Endothelial cell (in vitro differentiated cells): ENCODE data around the gene DUSP2. TPM values are rescaled to one million over a fixed set of nuclear protein-coding genes. Genes with fewer than 3 reads are reported as not detected.
A peak's percentile ranks its signal among the peaks of the same experiment; 100 is the strongest.

Source experiments
- DNase-seq: peaks from one replicate; pipeline ENCODE4 v3.0.0; 2021; ENCODE audit warnings: low spot score
- H3K27ac Mint-ChIP-seq: one replicate; pipeline ENCODE4 v1.8.0; 2021; ENCODE audit warnings: mixed read lengths, inconsistent platforms; ENCODE audit not compliant: unreplicated experiment
- H3K27me3 Mint-ChIP-seq: one replicate; pipeline ENCODE4 v1.8.0; 2021; ENCODE audit warnings: mild to moderate bottlenecking, moderate library complexity, mixed read lengths, inconsistent platforms; ENCODE audit not compliant: unreplicated experiment
- H3K36me3 Mint-ChIP-seq: one replicate; pipeline ENCODE4 v1.8.0; 2021; ENCODE audit warnings: mild to moderate bottlenecking, low read depth, mixed read lengths, inconsistent platforms; ENCODE audit not compliant: unreplicated experiment
- H3K4me1 Mint-ChIP-seq: one replicate; pipeline ENCODE4 v1.8.0; 2021; ENCODE audit warnings: mild to moderate bottlenecking, mixed read lengths, inconsistent platforms; ENCODE audit not compliant: unreplicated experiment
- H3K4me3 Mint-ChIP-seq: one replicate; pipeline ENCODE4 v1.8.0; 2021; ENCODE audit warnings: mild to moderate bottlenecking, mixed read lengths, inconsistent platforms; ENCODE audit not compliant: unreplicated experiment
- H3K9me3 Mint-ChIP-seq: one replicate; pipeline ENCODE4 v1.8.0; 2021; ENCODE audit warnings: mixed read lengths, inconsistent platforms; ENCODE audit not compliant: unreplicated experiment
- total RNA-seq: library from RNA; stranded (reverse); fragmentation: NEBNext Ultra II Directional; extraction: Animal tissue kit (Norgen Biotek cat#: 25700); gene quantifications from one replicate; pipeline ENCODE4 v1.2.1, GENCODE V29; 2021; ENCODE audit not compliant: unreplicated experiment
- TF ChIP-seq, protein P1 (sequence below): fragments of 200-600 bp; sonication (generic); IDR thresholded peaks from one replicate; pipeline ENCODE4 v1.5.0; 2021; ENCODE audit warnings: antibody characterized with exemption; ENCODE audit not compliant: unreplicated experiment

Gene DUSP2
- total RNA-seq, 1 donor from 2014 or later = not detected

DNA sequence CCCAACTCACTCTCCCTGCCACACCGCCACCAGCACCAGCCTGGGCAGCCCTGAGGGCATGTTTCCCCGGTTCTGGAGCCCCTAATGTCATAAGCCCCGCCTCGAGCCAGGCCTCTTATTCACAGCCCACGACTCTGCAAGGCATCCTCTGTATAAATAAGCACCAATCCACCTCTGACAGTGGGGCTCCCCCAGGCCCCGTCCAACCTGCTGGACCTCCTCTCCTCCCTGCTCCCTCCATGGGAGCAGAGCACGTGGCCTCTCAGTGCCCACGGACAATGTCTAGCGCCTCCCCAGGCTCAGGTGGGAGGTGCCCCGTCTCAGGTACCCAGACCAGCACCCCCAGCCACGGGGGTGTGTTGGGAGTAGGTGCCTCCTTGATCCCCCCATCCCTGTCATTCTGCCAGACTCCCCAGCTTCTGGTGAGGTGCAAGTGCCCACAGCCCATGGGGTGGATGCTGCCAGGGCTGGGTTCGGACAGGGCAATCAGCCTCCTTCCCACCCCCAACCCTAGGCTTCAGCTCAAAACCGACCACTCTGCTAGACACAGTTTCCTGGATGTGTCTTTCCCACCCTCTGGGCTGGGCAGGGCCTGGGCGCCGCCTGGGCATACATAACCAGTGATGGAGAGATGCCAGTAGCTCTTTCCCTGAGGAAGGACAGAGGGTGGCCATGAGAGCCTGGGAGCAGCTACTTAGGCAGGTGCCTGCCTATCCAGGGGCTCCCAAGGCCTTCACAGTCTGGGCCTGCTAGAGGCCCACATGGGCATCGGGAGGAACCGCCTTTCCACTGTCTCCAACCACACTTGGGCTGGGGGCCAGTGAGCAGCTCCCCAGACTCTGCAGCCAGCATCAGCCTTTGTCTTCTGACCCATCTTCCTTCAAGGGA lies 27.3 kb downstream of the DUSP2 start:
- peak overlapping the region; percentile 71 for H3K4me3 Mint-ChIP-seq
- H3K4me1 Mint-ChIP-seq = peaks cover 16% of the 10 kb centered on the region
- peaks cover 34% of the 10 kb centered on the region for H3K27me3 Mint-ChIP-seq

DNA sequence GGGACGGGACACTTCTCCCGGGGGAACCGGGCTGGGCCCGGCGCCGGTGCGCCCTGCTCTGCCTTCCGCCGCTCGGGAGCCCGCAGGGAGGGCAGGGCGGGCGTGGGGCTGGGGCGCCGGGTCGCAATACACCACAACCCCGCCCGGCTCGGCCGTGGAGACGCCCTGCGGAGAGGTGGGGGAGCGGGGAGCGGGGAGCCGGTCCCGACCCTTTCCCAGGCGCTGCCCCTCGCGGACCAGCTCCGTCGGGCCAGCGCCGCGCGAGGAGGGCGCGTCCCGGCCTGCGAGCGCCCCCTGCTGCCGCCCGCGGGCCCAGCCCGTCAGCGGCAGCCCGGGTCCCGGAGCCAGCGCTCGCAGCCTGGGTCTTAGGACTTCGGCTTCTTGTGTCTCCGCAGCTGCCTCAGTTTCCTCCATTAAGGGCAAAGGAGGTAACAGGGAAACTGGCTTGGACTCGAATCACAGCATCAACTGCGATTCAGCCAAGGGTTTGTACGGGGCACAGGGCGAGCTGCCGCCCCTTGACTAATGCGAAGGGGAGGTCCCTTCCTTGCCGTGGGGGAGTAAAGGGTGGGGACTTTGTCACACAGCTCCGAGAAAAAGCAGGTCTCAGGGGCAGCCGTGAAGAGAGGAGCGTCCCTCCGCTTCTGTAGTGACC lies 28.2 kb downstream of the DUSP2 start:
- H3K27me3 Mint-ChIP-seq = peaks cover 35% of the 10 kb centered on the region
- peak; percentile 81 for DNase-seq
- H3K4me1 Mint-ChIP-seq = peaks cover 16% of the 10 kb centered on the region
- no peaks in the 10 kb centered on the region for H3K36me3 Mint-ChIP-seq
- H3K4me3 Mint-ChIP-seq = no peak overlapping the region
- H3K27ac Mint-ChIP-seq = no peak overlapping the region
- TF ChIP-seq, protein P1, sequence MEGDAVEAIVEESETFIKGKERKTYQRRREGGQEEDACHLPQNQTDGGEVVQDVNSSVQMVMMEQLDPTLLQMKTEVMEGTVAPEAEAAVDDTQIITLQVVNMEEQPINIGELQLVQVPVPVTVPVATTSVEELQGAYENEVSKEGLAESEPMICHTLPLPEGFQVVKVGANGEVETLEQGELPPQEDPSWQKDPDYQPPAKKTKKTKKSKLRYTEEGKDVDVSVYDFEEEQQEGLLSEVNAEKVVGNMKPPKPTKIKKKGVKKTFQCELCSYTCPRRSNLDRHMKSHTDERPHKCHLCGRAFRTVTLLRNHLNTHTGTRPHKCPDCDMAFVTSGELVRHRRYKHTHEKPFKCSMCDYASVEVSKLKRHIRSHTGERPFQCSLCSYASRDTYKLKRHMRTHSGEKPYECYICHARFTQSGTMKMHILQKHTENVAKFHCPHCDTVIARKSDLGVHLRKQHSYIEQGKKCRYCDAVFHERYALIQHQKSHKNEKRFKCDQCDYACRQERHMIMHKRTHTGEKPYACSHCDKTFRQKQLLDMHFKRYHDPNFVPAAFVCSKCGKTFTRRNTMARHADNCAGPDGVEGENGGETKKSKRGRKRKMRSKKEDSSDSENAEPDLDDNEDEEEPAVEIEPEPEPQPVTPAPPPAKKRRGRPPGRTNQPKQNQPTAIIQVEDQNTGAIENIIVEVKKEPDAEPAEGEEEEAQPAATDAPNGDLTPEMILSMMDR = peak; percentile 94
- no peaks in the 10 kb centered on the region for H3K9me3 Mint-ChIP-seq

More for the DNA sequence above, 27.3 kb downstream of the DUSP2 start:
- Mint-ChIP-seq H3K27ac (no peak overlapping the region), H3K9me3 (no peaks in the 10 kb centered on the region), H3K36me3 (no peaks in the 10 kb centered on the region)
- DNase-seq = no peak
- TF ChIP-seq, protein P1 = no peak

DNA sequence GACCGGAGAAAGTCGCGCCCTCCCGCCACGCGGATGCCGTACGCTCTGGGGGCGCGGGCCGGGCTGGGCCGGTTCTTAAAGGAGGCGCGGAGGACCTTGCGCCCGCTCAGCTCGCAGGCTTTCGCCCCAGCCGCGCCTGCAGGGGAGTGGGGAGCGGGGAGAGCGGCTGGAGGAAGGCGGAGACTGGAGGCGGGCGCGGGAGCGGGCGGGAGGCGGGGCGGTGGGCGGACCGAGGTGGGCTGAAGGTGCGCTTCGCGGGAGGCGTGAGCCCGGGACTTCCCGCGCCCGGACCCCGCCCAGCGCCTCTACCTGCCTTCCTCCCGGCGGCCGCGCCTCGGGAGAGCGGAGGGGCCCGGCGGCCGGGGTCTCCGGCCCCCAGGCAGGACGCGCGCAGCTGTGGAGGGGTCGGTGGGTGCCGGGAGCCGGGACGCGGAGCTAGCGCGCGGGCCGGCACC lies 28.8 kb downstream of the DUSP2 start, which contains the start of gene ADRA2B:
Gene ADRA2B, minus strand, starts transcription at position 148 of the 455 bp plus-strand sequence. CDS start 422 bp downstream, outside the sequence.
- peak; percentile 67 for DNase-seq
- TF ChIP-seq, protein P1 = no peak
- peaks cover 16% of the 10 kb centered on the region for H3K4me1 Mint-ChIP-seq
- no peaks in the 10 kb centered on the region for H3K36me3 Mint-ChIP-seq
- no peak within 1 kb of the TSS for H3K27ac Mint-ChIP-seq
- H3K9me3 Mint-ChIP-seq = no peaks in the 10 kb centered on the region
- peak within 1 kb of the TSS; percentile 73 for H3K4me3 Mint-ChIP-seq
- H3K27me3 Mint-ChIP-seq = peaks cover 32% of the 10 kb centered on the region

DNA sequence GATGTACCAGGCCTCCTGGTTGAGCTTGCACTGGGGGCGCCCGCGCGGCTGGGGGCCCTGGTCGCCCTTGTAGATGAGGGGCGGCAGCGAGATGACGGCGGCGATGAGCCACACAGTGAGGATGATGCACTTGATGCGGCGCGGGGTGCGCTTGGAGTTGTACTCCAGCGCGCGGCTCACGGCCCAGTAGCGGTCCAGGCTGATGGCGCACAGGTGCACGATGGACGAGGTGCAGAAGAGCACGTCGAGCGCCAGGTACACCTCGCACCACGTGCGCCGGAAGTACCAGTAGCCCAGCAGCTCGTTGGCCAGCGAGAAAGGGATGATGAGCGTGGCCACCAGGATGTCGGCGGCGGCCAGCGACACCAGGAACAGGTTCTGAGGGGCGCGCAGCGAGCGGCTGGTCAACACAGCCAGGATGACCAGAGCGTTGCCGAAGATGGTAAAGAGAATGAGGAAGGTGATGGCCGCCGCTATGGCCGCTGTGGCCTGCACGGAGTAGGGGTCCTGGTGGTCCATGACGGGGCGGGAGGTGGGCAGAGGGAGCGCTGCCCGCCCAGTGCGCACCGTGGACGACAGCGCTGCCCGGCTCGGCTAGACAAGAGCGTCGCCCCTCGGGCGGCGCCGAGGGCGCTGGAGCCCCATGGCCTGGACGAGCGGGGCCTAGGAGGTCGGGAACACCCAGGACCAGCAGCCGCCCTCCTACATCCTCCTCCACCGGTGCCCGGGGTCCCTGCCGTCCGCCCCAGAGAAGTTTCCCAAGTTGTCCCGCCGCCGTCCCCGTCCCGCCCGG lies 29.4 kb downstream of the DUSP2 start:
- TF ChIP-seq, protein P1 = no peak
- peaks cover 16% of the 10 kb centered on the region for H3K4me1 Mint-ChIP-seq
- H3K36me3 Mint-ChIP-seq = no peaks in the 10 kb centered on the region
- H3K27me3 Mint-ChIP-seq = peaks cover 26% of the 10 kb centered on the region
- no peak for DNase-seq
- H3K4me3 Mint-ChIP-seq = peak overlapping the region; percentile 73
- H3K9me3 Mint-ChIP-seq = no peaks in the 10 kb centered on the region
- no peak overlapping the region for H3K27ac Mint-ChIP-seq
